ENCODE measurements around the gene PRRC2B. TPM values are rescaled to one million over a fixed set of nuclear protein-coding genes. Genes with fewer than 3 reads are reported as not detected.
"Not testable (repeated sequence)": the region's sequence is repeated elsewhere in the genome, so short reads cannot be mapped to it uniquely, and the experiment has no call there.

PRRC2B gene
- total RNA-seq, 2 experiments from 2014 or later = 242 to 293 TPM

- ATAC-seq = no peak
- H3K4me3 Mint-ChIP-seq = no peak overlapping the region
- H3K9me3 Mint-ChIP-seq (ENCODE audit: low read depth) = no peaks in the 10 kb centered on the region
- CTCF ChIA-PET = interaction anchor here (1.3 kb wide), 1 partner anchor 41 kb away, joined by 3 read pairs; no protein-coding TSS in a partner anchor
- H3K4me1 Mint-ChIP-seq = peaks cover 28% of the 10 kb centered on the region
- DNase-seq = no peak
- peaks cover 64% of the 10 kb centered on the region for H3K36me3 Mint-ChIP-seq
- no peak overlapping the region for H3K27ac Mint-ChIP-seq
- no peaks in the 10 kb centered on the region for H3K27me3 Mint-ChIP-seq
Observed at GRCh38 chr9:131436376-131436775, 42.5 kb downstream of the PRRC2B start.

DNA sequence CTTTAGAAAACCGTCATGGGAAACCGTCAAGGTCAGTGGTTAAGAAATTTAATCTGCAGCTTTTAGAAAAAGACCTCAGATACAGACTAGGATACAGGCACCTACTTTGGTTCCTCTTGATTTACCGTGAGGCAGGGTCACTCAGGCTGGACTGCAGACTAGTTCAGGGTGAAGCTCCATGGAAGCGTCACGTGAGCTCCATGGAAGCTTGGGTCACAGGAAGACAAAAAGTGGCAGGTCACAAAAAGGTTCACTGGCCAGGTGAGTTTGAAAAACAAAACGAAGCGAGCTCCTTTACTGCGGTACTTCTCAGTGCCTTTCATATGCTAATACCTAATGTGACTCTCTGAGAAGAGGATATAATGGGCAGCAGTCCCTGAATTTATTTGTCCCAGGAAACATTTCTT lies 43.0 kb downstream of the PRRC2B start:
- peaks cover 31% of the 10 kb centered on the region for H3K4me1 Mint-ChIP-seq
- CTCF ChIA-PET = interaction anchor here (1.3 kb wide), 1 partner anchor 41 kb away, joined by 3 read pairs; no protein-coding TSS in a partner anchor
- peaks cover 63% of the 10 kb centered on the region for H3K36me3 Mint-ChIP-seq
- ATAC-seq (no peak), DNase-seq (no peak)
- no peaks in the 10 kb centered on the region for H3K27me3 Mint-ChIP-seq
- H3K4me3 Mint-ChIP-seq = no peak overlapping the region
- H3K9me3 Mint-ChIP-seq (ENCODE audit: low read depth) = no peaks in the 10 kb centered on the region
- no peak overlapping the region for H3K27ac Mint-ChIP-seq

DNA sequence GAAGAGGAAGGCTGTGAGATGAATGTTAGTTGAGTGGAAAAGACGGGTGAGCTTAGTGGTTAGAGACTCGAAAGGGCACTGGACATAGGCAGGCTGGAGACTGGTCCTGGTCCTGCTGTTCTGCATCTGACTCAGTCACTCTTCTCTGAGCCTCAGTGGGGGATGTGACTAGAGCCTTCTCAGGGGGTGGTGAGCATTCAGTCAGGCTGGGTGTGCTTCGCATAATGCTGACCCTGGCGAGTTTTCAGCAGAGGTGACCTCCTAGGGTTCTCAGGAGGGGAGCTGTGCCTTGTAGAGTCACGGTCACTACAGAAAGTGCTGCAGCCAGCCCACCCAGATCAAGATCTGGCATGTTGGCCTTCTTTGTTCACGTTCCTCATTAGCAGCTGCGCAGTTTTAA lies 44.3 kb downstream of the PRRC2B start:
- H3K27ac Mint-ChIP-seq = peak overlapping the region; percentile 23
- H3K36me3 Mint-ChIP-seq = peaks cover 59% of the 10 kb centered on the region
- CTCF ChIA-PET = interaction anchor here (1.0 to 1.5 kb wide), 2 partner anchors 22 to 26 kb away, joined by 3 to 4 read pairs; no protein-coding TSS in a partner anchor
- DNase-seq (no peak), ATAC-seq (no peak)
- H3K4me3 Mint-ChIP-seq = no peak overlapping the region
- H3K9me3 Mint-ChIP-seq (ENCODE audit: low read depth) = no peaks in the 10 kb centered on the region
- no peaks in the 10 kb centered on the region for H3K27me3 Mint-ChIP-seq
- H3K4me1 Mint-ChIP-seq = peaks cover 19% of the 10 kb centered on the region

DNA sequence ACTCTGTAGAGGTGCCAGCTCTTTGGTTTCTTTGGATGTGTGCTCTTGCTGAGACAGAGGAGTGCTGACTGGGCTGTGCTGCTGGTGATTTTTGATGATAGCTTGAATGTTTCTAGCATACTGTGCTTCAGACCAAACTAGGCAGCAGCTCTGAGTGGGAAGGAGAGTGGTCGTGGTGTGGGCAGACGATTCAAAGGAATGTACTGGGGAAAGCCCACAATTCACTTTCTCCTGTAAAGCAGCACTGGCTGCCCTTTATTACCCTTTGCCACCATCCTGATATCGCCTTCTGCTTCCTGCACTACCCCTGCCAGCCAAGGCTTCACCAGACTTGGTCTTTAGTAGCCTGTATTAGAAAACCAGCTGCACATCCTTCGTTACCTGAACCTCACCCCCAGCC lies 45.3 kb downstream of the PRRC2B start:
- no peak for ATAC-seq
- peaks cover 55% of the 10 kb centered on the region for H3K36me3 Mint-ChIP-seq
- DNase-seq = no peak
- no peaks in the 10 kb centered on the region for H3K9me3 Mint-ChIP-seq (ENCODE audit: low read depth)
- H3K4me1 Mint-ChIP-seq = peaks cover 19% of the 10 kb centered on the region
- H3K27ac Mint-ChIP-seq = peak overlapping the region; percentile 5
- CTCF ChIA-PET = interaction anchor here (0.9 to 1.5 kb wide), 4 partner anchors 18 to 89 kb away, joined by 3 to 4 read pairs (median 3); no protein-coding TSS in a partner anchor
- no peaks in the 10 kb centered on the region for H3K27me3 Mint-ChIP-seq
- no peak overlapping the region for H3K4me3 Mint-ChIP-seq

GRCh38 chr9:131441441-131441840 lies 47.6 kb downstream of the PRRC2B start:
- CTCF ChIA-PET = interaction anchor here (1.1 kb wide), 1 partner anchor 23 kb away, joined by 3 read pairs; no protein-coding TSS in a partner anchor
- no peaks in the 10 kb centered on the region for H3K27me3 Mint-ChIP-seq
- ATAC-seq (no peak), DNase-seq (peak; percentile 47)
- H3K36me3 Mint-ChIP-seq = peaks cover 59% of the 10 kb centered on the region
- peaks cover 17% of the 10 kb centered on the region for H3K4me1 Mint-ChIP-seq
- H3K27ac Mint-ChIP-seq = peak overlapping the region; percentile 49
- H3K9me3 Mint-ChIP-seq (ENCODE audit: low read depth) = no peaks in the 10 kb centered on the region
- H3K4me3 Mint-ChIP-seq = no peak overlapping the region

- no peak for ATAC-seq
- CTCF ChIA-PET = no interaction called here
- Mint-ChIP-seq H3K36me3 (peaks cover 60% of the 10 kb centered on the region), H3K27me3 (no peaks in the 10 kb centered on the region), H3K4me1 (peaks cover 17% of the 10 kb centered on the region), H3K4me3 (no peak overlapping the region), H3K9me3 (ENCODE audit: low read depth) (no peaks in the 10 kb centered on the region), H3K27ac (peak overlapping the region; percentile 16)
- DNase-seq = no peak
Observed at GRCh38 chr9:131442351-131442750, 48.5 kb downstream of the PRRC2B start.

DNA sequence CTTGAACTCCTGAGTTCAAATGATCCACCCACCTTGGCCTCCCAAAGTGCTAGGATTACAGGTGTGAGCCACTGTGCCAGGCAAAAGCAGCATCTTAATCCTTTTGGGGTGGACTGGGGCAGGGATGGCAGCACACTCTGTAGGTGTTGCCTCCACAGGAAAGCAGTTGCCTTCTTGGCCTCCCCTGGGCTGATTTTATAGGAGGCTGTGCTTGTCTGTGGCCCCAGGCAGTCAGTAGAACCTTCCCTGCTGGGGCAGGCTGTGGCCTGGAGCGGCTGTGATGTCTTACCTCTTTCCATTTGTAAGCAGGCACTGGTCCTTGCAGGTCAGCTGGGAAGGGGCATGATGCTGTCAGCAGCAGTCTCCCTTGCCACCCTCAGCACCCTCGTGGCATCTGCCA lies 49.8 kb downstream of the PRRC2B start:
- no peak overlapping the region for H3K4me3 Mint-ChIP-seq
- no peaks in the 10 kb centered on the region for H3K9me3 Mint-ChIP-seq (ENCODE audit: low read depth)
- peaks cover 60% of the 10 kb centered on the region for H3K36me3 Mint-ChIP-seq
- ATAC-seq (no peak), DNase-seq (no peak)
- H3K4me1 Mint-ChIP-seq = peaks cover 17% of the 10 kb centered on the region
- CTCF ChIA-PET = no interaction called here
- H3K27ac Mint-ChIP-seq = no peak overlapping the region
- H3K27me3 Mint-ChIP-seq = no peaks in the 10 kb centered on the region

DNA sequence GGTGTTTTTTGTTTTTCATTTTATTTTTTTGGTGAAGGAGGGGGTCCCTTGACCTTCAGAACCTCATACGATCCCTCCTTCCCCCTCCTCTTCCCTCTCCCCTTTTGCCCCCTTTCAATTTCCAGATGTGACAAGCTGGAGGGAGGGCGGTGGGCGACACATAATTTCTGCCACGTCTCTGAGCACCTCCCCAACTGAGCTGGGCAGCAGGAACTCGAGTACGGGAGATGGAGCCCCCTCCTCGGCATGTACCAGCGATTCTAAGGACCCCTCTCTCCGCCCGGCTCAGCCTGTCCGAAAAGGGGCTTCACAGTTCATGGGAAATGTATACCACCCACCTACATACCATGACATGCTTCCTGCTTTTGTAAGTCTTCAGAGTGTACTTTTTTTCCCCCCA lies 52.4 kb downstream of the PRRC2B start:
- Mint-ChIP-seq H3K36me3 (peaks cover 56% of the 10 kb centered on the region), H3K27me3 (no peaks in the 10 kb centered on the region), H3K4me3 (no peak overlapping the region), H3K27ac (no peak overlapping the region), H3K4me1 (peaks cover 13% of the 10 kb centered on the region), H3K9me3 (ENCODE audit: low read depth) (no peaks in the 10 kb centered on the region)
- DNase-seq = no peak
- CTCF ChIA-PET = interaction anchor here (1.3 kb wide), 1 partner anchor 41 kb away, joined by 3 read pairs; no protein-coding TSS in a partner anchor
- ATAC-seq = no peak

GRCh38 chr9:131447148-131447547 lies 53.3 kb downstream of the PRRC2B start:
- DNase-seq (no peak), ATAC-seq (no peak)
- Mint-ChIP-seq H3K36me3 (peaks cover 63% of the 10 kb centered on the region), H3K27ac (peak overlapping the region; percentile 1), H3K27me3 (no peaks in the 10 kb centered on the region), H3K4me3 (no peak overlapping the region), H3K4me1 (peaks cover 17% of the 10 kb centered on the region), H3K9me3 (ENCODE audit: low read depth) (no peaks in the 10 kb centered on the region)
- CTCF ChIA-PET = no interaction called here

DNA sequence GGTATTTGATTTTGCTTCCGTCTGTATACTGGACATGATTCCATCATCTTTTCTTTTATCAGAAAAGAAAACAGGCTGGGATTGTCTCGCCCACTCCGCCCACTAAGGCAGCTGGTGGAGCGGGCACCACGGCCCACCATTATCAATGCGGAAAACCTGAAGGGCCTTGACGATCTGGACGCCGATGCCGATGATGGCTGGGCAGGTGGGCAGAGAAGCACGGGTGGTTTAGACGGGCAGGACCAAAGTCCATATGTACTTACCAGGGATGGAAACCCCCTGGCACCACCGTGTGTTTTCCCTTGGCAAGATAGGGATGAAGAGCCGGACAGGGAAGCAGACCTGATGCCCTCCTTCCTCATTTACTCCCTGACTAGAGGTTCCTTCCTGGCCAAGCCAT lies 53.7 kb downstream of the PRRC2B start:
- Mint-ChIP-seq H3K27me3 (no peaks in the 10 kb centered on the region), H3K36me3 (peaks cover 64% of the 10 kb centered on the region), H3K9me3 (ENCODE audit: low read depth) (no peaks in the 10 kb centered on the region), H3K4me3 (no peak overlapping the region), H3K27ac (no peak overlapping the region), H3K4me1 (peaks cover 20% of the 10 kb centered on the region)
- CTCF ChIA-PET = no interaction called here
- DNase-seq (no peak), ATAC-seq (no peak)

DNA sequence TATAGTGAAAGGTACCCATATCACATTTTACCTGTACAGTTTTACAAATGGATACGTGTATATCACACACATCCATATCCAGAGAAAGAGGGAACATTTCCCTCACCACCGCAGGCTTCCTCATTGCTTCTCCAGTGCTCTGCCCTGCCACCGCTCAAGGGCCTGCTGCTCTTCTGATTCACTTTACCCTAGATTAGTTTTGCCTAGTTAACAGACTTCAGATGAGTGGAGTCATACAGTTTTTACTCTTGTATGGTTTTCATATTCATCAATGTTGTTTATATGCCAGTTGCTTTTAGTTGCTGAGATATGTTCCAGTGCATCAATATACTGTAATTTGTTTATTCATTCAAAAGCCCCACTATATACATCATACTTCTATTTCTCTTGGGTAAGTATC lies 54.9 kb downstream of the PRRC2B start:
- Mint-ChIP-seq H3K9me3 (ENCODE audit: low read depth) (no peaks in the 10 kb centered on the region), H3K27me3 (no peaks in the 10 kb centered on the region), H3K4me3 (no peak overlapping the region), H3K36me3 (peaks cover 70% of the 10 kb centered on the region), H3K27ac (peak overlapping the region; percentile 41), H3K4me1 (peaks cover 26% of the 10 kb centered on the region)
- DNase-seq = no peak
- CTCF ChIA-PET = no interaction called here
- ATAC-seq = no peak

GRCh38 chr9:131449276-131449675 lies 55.4 kb downstream of the PRRC2B start:
- peaks cover 71% of the 10 kb centered on the region for H3K36me3 Mint-ChIP-seq
- ATAC-seq = no peak
- peaks cover 31% of the 10 kb centered on the region for H3K4me1 Mint-ChIP-seq
- no peak for DNase-seq
- H3K27ac Mint-ChIP-seq = peak overlapping the region; percentile 41
- H3K9me3 Mint-ChIP-seq (ENCODE audit: low read depth) = no peaks in the 10 kb centered on the region
- no peak overlapping the region for H3K4me3 Mint-ChIP-seq
- no peaks in the 10 kb centered on the region for H3K27me3 Mint-ChIP-seq
- CTCF ChIA-PET = no interaction called here

DNA sequence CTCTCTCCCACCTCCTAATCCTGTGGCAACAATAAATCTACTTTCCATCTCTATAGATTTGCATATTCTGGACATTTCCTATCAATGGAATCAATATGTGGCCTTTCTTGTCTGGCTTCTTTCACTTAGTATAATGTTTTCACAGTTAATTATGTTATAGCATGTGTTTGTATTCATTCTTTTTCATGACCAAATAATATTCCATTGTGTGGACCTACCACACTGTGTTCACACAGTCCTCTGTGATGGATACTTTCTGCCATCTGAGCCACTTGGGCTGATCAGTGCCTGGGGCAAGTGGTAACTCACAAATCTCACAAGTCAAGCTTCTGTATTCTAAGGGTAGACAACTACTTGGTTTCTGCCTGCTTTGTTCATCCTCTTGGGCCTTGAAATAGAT lies 60.1 kb downstream of the PRRC2B start:
- peak overlapping the region; percentile 73 for H3K27ac Mint-ChIP-seq
- peaks cover 73% of the 10 kb centered on the region for H3K36me3 Mint-ChIP-seq
- CTCF ChIA-PET = no interaction called here
- DNase-seq (no peak), ATAC-seq (no peak)
- H3K4me3 Mint-ChIP-seq = no peak overlapping the region
- no peaks in the 10 kb centered on the region for H3K27me3 Mint-ChIP-seq
- H3K4me1 Mint-ChIP-seq = peaks cover 45% of the 10 kb centered on the region
- no peaks in the 10 kb centered on the region for H3K9me3 Mint-ChIP-seq (ENCODE audit: low read depth)

GRCh38 chr9:131455655-131456054 lies 61.8 kb downstream of the PRRC2B start:
- ATAC-seq; H3K27me3 Mint-ChIP-seq; DNase-seq; H3K9me3 Mint-ChIP-seq (ENCODE audit: low read depth); H3K4me3 Mint-ChIP-seq; H3K27ac Mint-ChIP-seq: not testable (repeated sequence)
- peaks cover 49% of the 10 kb centered on the region for H3K4me1 Mint-ChIP-seq
- H3K36me3 Mint-ChIP-seq = peaks cover 69% of the 10 kb centered on the region
- CTCF ChIA-PET = interaction anchor here (0.8 to 1.6 kb wide), 2 partner anchors 32 to 44 kb away, joined by 3 read pairs; no protein-coding TSS in a partner anchor
